Middle frontal gyrus (tissue), 1 donor: ENCODE data around the gene FAM3D.
"Not testable (repeated sequence)": the region's sequence is repeated elsewhere in the genome, so short reads cannot be mapped to it uniquely, and the experiment has no call there.

Experiments
- DNase-seq: peaks from one replicate; pipeline ENCODE4 v3.0.0-alpha.2; 2015; ENCODE audit warnings: low spot score; ENCODE audit errors: extremely low spot score

FAM3D gene

GRCh38 chr3:58683466-58683865, 16.9 kb upstream of the FAM3D start:
- DNase-seq: no peak

GRCh38 chr3:58683001-58683458, 16.5 kb upstream of the FAM3D start:
- DNase-seq: no peak

- no peak for DNase-seq
Measured at GRCh38 chr3:58681863-58682262, 15.3 kb upstream of the FAM3D start.

- no peak for DNase-seq
Measured at GRCh38 chr3:58680879-58681525, 14.4 kb upstream of the FAM3D start.

DNA sequence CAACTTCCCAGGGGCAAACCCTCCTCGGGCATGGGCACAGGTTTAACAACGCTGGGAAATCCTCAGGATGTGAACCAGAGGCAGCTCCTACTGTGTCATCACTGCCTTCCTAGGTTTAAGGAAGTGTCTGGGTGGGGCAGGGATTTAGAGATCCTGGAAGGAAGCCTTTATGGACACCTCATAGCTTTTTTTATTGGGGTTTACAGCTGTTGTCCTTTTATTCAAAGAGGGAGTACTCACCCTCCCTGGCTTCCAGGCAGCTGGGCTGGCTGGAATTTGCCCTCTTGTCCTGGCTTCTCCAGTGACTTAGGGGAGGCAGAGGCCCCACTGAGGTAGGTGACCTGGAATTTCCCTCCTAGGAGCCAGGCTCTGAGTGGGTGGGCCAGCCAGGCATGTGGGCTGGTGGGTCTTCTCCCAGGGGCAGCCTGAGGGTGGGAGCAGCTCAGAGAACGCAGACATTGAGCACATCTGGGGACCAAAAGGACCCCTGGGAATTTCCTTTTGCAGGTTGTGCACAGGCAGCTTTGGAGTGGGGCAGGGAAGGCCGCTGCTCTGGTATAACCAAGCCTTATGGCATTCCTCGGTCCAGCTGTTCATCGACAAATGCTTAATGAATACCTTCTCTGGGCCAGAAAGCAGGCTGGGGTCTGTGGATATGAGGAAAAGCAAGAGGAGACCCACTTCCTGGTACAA, 13.5 kb upstream of the FAM3D start:
- no peak for DNase-seq

- DNase-seq: no peak
Measured at GRCh38 chr3:58679446-58679845, 12.9 kb upstream of the FAM3D start.

DNA sequence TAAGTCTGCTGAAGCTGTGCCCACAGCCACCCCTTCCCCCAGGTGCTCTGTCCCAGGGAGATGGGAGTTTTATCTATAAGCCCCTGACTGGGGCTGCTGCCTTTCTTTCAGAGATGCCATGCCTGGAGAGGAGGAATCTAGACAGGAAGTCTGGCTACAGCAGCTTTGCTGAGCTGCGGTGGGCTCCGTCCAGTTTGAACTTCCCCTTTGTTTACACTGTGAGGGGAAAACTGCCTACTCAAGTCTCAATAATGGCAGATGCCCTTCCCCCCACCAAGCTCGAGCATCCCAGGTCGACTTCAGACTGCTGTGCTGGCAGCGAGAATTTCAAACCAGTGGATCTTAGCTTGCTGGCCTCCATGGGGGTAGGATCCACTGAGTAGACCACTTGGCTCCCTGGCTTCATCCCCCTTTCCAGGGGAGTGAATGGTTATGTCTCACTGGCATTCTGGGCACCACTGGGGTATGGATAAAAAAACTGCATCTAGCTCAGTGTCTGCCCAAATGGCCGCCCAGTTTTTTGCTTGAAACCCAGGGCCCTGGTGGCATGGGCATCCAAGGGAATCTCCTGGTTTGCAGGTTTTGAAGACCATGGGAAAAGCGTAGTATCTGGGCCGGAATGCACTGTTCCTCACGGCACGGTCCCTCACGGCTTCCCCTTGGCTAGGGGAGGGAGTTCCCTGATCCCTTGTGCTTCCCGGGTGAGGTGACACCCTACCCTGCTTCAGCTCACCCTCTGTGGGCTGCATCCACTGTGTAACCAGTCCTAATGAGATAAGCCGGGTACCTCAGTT, 11.8 kb upstream of the FAM3D start:
- DNase-seq: not testable (repeated sequence)

GRCh38 chr3:58672880-58673279, 6.3 kb upstream of the FAM3D start:
- DNase-seq: no peak

- no peak for DNase-seq
Measured at GRCh38 chr3:58672451-58672850, 5.9 kb upstream of the FAM3D start.

- no peak for DNase-seq
Measured at GRCh38 chr3:58670506-58671135, 4.0 kb upstream of the FAM3D start.

- no peak for DNase-seq
Measured at GRCh38 chr3:58668247-58668646, 1.7 kb upstream of the FAM3D start.

DNA sequence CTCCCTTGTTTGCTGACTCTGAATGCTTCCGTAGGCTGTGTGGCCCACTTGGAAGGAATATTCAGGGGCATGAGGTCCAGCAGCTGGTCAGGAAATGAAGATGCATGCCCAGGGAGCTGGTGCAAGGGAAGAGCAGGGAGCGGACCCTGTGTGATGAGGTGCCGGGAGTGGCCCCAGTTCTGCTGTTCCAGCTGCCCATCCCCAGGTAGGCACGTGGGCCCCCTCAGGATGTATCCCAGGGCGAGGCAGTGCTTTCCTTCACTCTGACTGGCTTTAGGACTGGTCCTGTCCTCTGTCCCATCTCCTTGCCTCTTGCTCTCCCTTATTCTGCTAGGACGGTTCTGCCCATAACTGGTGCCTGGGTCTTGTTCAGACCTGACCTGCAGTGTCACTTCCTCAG, 1.1 kb upstream of the FAM3D start:
- no peak for DNase-seq

DNA sequence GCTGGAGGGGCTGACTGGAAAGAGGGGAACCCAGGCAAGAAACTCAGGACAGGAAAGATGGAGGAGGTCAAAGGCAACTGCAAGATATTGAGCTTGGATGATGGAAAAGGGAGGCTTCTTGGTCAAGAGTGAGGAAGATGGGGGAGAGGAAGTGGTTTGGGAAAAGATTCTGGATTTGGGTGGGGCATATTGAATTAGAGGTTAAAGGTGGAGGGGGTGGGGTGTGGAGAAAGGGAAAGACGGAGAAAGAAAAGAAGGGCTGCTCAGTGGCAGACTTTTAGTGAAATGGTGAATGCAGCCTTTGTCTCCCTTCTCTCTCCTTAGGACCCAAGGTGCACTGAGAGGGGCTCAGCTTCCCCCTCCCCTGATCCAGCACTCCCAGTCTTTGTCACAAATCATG, 655 bp upstream of the FAM3D start:
- no peak for DNase-seq

DNA sequence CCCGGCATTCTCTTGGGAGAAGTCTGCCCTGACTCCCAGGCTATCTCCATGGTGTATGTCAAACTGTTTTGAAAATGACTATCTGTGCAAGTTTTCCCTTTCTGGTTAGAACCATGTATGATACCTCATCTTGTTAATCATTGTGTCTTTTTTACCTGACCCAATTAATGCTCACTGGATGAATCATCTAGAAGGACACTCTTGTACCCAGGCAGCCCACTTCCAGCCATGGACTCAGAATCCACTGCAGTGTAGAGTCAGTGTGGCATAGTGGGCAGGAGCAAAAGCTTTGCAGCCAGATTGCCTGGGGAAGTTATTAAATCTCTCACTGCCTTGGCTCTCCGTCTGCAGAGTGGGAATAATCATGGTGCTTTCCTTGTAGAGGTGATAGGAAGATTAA, 1.2 kb downstream of the FAM3D start:
- DNase-seq: no peak

DNA sequence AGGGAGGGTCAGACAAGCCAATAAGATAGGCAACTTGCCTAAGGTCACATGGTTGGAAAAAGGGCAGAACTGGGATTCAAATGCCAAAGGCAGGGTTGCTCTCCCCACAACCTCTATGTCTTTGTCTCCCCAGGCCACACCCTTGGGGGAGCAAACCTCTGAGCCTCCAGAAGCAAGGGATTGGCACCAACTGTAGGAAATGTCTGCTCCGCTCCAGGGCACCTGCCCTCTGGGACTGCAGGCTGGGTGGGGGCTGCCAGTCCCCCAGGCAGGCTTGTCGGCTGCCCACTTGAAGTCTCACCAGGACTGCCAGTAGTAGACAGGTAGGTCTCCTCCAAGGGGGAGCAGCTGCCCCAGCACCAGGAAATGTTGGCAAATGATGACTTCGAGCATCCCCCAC, 2.0 kb downstream of the FAM3D start:
- no peak for DNase-seq

- no peak for DNase-seq
Measured at GRCh38 chr3:58661836-58662420, 4.6 kb downstream of the FAM3D start.

GRCh38 chr3:58660998-58661397, 5.6 kb downstream of the FAM3D start:
- DNase-seq: no peak

DNA sequence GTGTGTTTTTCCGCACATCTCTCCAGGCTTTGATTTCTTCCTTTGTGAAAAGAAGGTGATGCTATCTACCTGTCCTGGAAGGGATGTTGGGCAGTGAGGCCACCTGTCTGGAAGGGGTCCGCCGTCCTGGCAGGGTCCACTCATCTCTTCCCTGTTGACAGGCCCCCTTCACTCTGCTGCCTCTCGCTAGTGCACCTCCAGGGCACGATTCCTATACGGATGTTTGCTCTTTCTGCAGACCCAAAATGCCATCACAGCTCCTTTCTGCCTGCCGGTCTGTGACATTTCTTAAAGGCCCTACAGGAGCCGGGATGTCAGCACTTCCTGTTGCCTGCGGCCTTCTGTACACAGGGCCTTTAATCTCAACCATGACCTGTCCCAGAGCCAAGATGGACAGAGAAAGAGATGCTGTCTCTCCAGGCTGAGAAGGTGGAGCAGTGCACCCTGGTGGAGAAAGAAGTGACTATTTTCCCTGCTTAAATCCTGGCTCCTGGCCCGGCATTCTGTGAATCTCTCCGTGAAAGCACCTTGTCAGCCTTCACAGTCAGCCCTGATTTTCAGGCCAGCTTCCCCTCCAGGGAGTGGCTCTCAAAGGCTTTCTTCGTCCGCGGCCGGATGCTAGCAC, 7.4 kb downstream of the FAM3D start:
- no peak for DNase-seq

- DNase-seq: no peak
Measured at GRCh38 chr3:58658508-58658907, 8.1 kb downstream of the FAM3D start.

DNA sequence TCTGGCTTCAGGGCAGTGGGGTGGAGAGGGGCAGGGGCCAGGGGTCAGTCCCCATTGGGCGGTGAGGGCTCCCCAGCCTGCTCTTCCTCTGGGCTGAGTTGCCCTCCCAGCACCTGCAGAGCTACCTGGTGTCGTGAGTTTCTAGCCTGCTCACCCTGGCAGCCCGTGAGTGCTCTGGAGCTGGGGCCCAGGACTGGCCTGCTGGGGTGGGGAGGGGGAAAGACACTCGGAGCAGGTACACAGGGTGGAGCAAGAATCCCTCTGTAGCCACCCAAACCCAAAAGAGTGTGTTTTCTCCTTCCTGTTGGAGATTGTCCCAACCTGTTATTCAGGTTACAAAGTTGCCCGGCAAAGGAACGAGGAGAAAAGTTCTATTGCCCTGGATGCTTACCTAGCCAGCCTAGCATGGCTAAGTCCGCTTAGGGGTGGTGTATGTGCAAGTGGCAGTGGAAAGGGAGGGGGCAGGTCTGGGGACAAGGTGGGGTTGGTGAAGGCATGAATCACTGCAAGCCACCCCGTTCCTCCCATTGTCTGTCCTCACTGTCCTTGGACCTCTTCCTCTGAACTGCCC, 8.9 kb downstream of the FAM3D start:
- DNase-seq: no peak

GRCh38 chr3:58657036-58657520, 9.5 kb downstream of the FAM3D start:
- DNase-seq: no peak
